GM20431 (cell line): ENCODE measurements around the gene ARF4.

Experiments used
- in situ Hi-C: fragments of 300-500 bp; cut with MseI, MboI; formaldehyde crosslinking; loops from one replicate; pipeline ENCODE4 v1.15.0; 2020; ENCODE audit warnings: low sequenced_read_pairs; ENCODE audit not compliant: unreplicated experiment

ARF4 gene

GRCh38 chr3:57583544-57583943 lies 13.6 kb downstream of the ARF4 start:
- in situ Hi-C loops: no loop called here

- in situ Hi-C loops: no loop called here
These were observed 14.5 kb downstream of the ARF4 start for GRCh38 chr3:57582474-57583168.

DNA sequence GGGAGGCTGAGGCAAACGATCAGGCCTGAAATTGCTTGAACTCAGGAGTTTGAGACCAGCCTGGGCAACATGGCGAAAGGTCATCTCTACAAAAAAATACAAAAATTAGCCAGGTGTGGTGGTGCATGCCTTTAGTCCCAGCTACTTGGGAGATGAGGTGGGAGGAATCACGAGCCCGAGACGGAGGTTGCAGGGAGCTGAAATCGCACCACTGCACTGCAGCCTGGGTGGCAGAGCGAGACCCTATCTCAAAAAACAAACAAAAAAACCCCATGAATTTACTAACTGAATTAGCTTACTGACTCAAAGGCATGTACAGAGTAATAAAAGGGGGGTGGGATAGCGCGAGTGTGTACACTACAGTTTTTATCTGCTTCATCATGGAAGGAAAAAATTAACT lies 19.3 kb downstream of the ARF4 start:
- in situ Hi-C loops: no loop called here

GRCh38 chr3:57575966-57576626 lies 21.0 kb downstream of the ARF4 start:
- in situ Hi-C loops: no loop called here

GRCh38 chr3:57572096-57572495 lies 25.0 kb downstream of the ARF4 start:
- in situ Hi-C loops: no loop called here

DNA sequence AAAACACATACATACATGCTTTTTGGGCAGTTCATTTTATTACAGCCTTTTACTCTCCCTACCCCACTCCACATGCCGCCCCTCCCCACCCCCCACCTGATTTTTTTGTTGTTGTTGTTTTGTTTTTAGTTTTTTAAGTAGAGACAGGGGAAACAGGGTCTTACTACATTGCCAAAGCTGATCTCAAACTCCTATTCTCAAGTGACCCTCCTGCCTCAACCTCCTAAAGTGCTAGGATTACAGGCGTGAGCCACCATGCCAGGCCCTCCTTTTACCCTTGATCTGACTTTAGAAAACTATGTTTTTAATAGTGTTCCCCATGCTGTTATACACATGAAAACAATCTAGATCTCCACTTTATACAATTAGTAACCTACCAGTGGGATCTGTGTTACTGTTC lies 26.3 kb downstream of the ARF4 start:
- in situ Hi-C loops: no loop called here

DNA sequence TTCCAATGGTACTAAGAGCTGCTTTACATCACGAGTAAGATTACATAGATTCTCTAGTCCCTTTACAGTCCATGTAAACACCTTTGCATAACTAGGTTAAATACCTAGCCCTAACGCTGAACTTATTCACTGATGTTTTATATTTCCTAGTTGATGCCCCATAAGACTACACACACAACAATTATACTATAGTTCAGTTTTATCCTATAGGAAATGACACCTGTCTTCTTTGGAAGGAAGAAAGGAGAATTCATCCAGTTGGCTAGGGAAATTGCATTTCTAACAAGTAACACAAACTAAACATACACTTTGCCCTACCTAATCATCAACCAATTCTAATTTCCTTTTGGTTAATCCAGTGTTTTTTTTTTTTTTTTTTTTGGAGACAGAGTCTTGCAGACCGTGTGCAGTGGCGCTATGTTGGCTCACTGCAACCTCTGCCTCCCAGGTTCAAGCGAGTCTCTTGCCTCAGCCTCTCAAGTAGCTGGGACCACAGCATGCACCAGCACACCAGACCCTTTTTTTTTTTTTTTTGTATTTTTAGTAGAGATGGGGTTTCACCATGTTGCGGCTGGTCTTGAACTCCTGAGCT lies 27.2 kb downstream of the ARF4 start:
- in situ Hi-C loops: no loop called here

DNA sequence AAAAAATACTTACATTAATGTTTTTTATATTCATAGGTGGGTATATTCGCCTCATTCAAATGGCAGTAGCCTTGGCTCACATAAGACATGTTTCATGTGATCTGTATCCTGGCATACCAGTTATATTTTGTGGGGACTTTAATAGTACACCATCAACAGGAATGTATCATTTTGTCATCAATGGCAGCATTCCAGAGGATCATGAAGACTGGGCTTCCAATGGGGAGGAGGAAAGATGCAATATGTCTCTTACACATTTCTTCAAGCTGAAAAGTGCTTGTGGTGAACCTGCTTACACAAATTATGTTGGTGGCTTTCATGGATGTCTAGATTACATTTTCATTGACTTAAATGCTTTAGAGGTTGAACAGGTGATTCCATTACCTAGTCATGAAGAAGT lies 37.6 kb downstream of the ARF4 start:
- in situ Hi-C loops: no loop called here

- in situ Hi-C loops: no loop called here
These were observed 40.0 kb downstream of the ARF4 start for GRCh38 chr3:57557085-57557537.

DNA sequence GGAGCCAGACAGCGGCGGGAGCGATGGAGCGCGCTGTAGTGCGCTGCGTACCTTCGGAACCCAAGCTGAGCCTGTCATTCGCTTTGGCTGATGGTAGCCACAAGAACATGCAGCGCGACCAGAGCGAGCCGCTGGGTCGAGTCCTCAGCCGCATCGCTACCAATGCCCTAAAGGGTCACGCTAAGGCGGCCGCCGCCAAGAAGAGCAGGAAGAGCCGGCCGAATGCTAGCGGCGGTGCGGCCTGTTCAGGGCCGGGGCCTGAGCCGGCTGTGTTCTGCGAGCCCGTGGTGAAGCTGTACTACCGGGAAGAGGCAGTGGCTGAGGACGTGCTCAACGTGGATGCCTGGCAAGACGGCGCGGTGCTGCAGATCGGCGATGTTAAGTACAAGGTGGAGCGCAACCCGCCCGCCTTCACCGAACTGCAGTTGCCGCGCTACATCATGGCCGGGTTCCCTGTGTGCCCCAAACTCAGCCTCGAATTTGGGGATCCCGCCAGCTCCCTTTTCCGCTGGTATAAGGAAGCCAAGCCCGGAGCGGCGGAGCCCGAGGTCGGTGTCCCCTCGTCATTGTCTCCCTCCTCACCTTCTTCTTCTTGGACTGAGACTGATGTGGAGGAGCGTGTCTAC lies 40.6 kb downstream of the ARF4 start:
- in situ Hi-C loops: no loop called here

- in situ Hi-C loops: no loop called here
These were observed 41.2 kb downstream of the ARF4 start, which contains the start of gene PDE12 for GRCh38 chr3:57555738-57556458. Gene PDE12, plus strand, starts transcription at chr3:57556274. Its CDS starts 106 bp downstream, at chr3:57556380.

DNA sequence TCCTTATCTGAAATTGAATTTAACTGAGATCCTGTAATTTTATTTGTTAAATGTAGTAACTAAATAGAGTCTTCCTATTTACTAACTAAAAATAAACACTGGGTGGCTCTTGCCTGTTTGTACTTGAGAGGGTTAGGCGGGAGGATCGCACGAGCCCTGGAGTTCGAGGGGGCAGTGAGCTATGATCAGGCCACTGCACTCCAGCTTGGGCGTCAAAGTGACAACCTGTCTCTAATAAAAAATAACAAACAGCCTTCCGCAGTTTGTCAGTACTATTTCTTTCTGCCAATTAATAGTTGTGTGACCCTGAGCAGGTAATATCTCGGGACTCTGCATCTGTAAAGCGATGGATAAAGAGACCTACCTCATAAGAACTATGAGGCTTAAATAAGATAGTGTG lies 41.8 kb downstream of the ARF4 start:
- in situ Hi-C loops: no loop called here

DNA sequence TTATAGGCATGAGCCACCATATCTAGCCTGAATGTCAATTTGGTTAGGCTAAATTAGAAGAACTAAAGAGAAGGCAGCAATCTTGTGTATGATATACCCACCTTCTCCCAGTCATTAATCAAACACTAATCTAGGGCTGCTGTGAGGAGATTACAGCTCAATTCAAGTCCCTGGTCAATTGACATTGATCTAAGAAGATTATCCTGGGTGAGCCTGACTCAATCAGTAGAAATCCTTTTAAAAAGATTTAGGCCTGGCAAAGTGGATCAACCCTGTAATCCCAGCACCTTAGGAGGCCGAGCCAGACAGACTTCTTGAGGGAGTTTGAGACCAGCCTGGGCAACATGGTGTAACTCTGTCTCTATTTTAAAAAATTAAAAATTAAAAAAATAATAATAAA lies 50.5 kb downstream of the ARF4 start:
- in situ Hi-C loops: no loop called here

DNA sequence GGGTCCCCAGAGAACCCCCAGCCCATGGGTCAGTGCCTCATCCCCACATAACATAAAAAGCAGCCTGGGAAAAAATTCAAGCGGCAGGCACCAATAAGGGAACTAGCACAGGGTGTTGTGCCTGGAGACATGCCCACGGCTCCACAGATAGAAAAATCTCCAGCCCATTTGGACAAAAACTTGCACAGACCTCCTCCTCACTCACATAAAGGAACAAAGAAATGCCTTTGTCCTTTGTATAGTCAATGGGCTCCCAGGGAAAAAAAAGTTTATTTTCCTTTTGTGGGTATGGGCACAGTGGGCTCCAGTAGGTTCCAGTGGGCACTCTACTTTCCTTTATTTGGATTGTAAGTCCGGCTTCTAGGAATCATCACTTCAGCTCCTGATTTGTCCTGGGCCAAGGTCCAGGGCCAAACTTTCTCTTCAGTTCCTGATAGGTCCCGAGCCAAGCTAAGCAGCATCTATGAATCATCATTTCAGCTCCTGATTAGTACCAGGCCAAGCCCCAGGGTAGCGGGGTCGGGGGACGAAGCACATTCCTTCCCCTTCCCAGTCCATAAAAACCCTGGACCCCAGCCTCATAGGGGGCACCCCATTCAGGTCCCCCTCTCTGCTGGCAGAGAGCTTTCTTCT lies 51.4 kb downstream of the ARF4 start:
- in situ Hi-C loops: no loop called here

- in situ Hi-C loops: no loop called here
These were observed 52.7 kb downstream of the ARF4 start, which contains the start of gene DNAH12 for GRCh38 chr3:57544181-57545125. Gene DNAH12, minus strand, starts transcription at chr3:57544344. Its CDS starts 1,474 bp downstream, at chr3:57542870.

DNA sequence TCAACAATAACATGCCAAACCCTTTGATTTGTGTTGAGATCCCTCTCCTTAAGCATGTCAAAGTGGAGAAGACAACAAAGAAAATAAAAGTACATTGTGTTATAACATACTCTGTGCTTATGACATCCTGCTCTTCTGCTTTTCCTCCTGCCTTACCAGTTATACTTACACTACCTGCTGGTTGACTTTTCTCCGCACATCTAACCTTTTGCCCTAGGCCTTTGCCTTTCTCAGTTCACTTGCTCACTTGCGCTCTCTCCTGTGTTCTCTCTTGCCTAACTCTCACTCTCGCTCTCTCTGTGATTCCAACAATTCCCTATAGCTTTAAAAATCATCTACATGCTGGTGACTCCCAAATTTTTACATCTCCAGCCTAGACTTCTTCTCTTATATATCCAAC lies 58.7 kb downstream of the ARF4 start:
- in situ Hi-C loops: no loop called here

- in situ Hi-C loops: no loop called here
These were observed 67.0 kb downstream of the ARF4 start for GRCh38 chr3:57530071-57530608.
